Loucy (cell line): Measurements from ENCODE around the gene PTPRT.

Experiments
- CTCF ChIP-seq: fragments of 200-600 bp; sonication (generic); conservative IDR thresholded peaks from 2 replicates; pipeline ENCODE4 v1.5.1; 2014; ENCODE audit warnings: mild to moderate bottlenecking, antibody characterized with exemption, low read length
- EZH2phosphoT487 ChIP-seq: fragments of 200-600 bp; IDR thresholded peaks from 2 replicates; pipeline ENCODE4 v1.6.1; 2018; ENCODE audit warnings: antibody characterized with exemption, mild to moderate bottlenecking, moderate library complexity, borderline replicate concordance

GRCh38 chr20:42749556-42749955 lies 440.1 kb downstream of the PTPRT start:
- no peak for TF ChIP-seq CTCF
- no peak for TF ChIP-seq EZH2phosphoT487
